ENCODE data around the gene LSR. TPM values are rescaled to one million over a fixed set of nuclear protein-coding genes. Genes with fewer than 3 reads are reported as not detected.

LSR gene
- total RNA-seq, 1 experiment from 2014 or later = 152 TPM

DNA sequence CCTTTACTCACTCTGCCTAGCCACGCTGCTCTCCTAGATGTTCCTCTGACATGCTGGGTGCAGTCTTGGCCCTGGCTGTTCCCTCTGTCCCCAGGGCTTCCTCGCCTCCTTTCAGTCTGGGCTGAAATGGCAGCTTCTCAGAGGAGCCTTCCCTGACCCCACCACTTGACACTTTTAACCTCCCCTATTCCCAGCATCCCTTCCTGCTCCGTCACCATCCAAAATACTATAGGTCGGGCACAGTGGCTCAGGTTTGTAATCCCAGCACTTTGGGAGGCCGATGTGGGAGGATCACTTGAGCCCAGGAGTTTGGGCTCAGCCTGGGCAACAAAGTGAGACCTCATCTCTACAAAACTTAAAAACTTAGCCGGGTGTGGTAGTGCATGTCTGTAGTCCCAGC, 22.9 kb upstream of the LSR start:
- H2BK12ac ChIP-seq (ENCODE audit: insufficient read length, low read depth, low read length) = no peak overlapping the region
- H2AFZ ChIP-seq (ENCODE audit: low read length) = no peak overlapping the region
- WGBS (ENCODE audit: extremely low coverage, insufficient read length, low lambda C conversion rate) = no CpG with 5 or more reads among the region's 6 CpGs
- H2BK20ac ChIP-seq (ENCODE audit: low read depth, low read length, poor library complexity, severe bottlenecking) = no peak overlapping the region
- no peak overlapping the region for H3K27ac ChIP-seq (ENCODE audit: insufficient read length, low read depth, low read length)
- no peaks in the 10 kb centered on the region for H3K27me3 ChIP-seq (ENCODE audit: insufficient read depth, low read length)
- TF ChIP-seq, protein P1, sequence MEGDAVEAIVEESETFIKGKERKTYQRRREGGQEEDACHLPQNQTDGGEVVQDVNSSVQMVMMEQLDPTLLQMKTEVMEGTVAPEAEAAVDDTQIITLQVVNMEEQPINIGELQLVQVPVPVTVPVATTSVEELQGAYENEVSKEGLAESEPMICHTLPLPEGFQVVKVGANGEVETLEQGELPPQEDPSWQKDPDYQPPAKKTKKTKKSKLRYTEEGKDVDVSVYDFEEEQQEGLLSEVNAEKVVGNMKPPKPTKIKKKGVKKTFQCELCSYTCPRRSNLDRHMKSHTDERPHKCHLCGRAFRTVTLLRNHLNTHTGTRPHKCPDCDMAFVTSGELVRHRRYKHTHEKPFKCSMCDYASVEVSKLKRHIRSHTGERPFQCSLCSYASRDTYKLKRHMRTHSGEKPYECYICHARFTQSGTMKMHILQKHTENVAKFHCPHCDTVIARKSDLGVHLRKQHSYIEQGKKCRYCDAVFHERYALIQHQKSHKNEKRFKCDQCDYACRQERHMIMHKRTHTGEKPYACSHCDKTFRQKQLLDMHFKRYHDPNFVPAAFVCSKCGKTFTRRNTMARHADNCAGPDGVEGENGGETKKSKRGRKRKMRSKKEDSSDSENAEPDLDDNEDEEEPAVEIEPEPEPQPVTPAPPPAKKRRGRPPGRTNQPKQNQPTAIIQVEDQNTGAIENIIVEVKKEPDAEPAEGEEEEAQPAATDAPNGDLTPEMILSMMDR (conservative IDR thresholded peaks at IDR 0.05) = no peak
- no peak overlapping the region for H2BK120ac ChIP-seq (ENCODE audit: low read depth, low read length, poor library complexity, severe bottlenecking)
- no peaks in the 10 kb centered on the region for H4K20me1 ChIP-seq (ENCODE audit: control insufficient read depth, insufficient read depth, insufficient read length)
- no peak overlapping the region for H2BK5ac ChIP-seq (ENCODE audit: insufficient read length, low read length)
- no peak overlapping the region for H3K4ac ChIP-seq (ENCODE audit: low read depth, low read length)
- H3K79me2 ChIP-seq (ENCODE audit: insufficient read depth, low read length) = no peaks in the 10 kb centered on the region
- no peaks in the 10 kb centered on the region for H3K79me1 ChIP-seq (ENCODE audit: insufficient read depth, low read depth, low read length, poor library complexity, severe bottlenecking)
- H3K14ac ChIP-seq (ENCODE audit: insufficient read depth, low read length) = no peak overlapping the region
- H4K8ac ChIP-seq (replicated peaks; ENCODE audit: insufficient read length, low read depth, low read length) = no peak overlapping the region
- H3K36me3 Mint-ChIP-seq (ENCODE audit: insufficient read depth in 1 of 3, low read depth in 3 of 3) = no peaks in the 10 kb centered on the region; a peak in 2 of 7 replicates
- no peaks in the 10 kb centered on the region; the same call in 1 of the 2 replicates for H3K4me1 ChIP-seq (ENCODE audit: insufficient read depth, low read length)
- peaks cover 2% of the 10 kb centered on the region; the same call in 1 of the 2 replicates for H3K27me3 Mint-ChIP-seq (ENCODE audit: low read depth)
- H3K4me3 Mint-ChIP-seq = no peak overlapping the region
- no peak overlapping the region for H3K23ac ChIP-seq (ENCODE audit: insufficient read length, low read depth, low read length)
- no peaks in the 10 kb centered on the region for H3K9me3 Mint-ChIP-seq
- no peak overlapping the region for H3K9ac ChIP-seq (ENCODE audit: extremely low read depth, insufficient read length, low read length)
- H3K18ac ChIP-seq (ENCODE audit: insufficient read length, low read depth, low read length) = no peak overlapping the region
- no peak overlapping the region for H3K4me2 ChIP-seq (ENCODE audit: insufficient read depth, insufficient read length, low read length)
- H2BK15ac ChIP-seq (ENCODE audit: low read depth, low read length) = no peak overlapping the region
- no peak overlapping the region for H4K5ac ChIP-seq (ENCODE audit: insufficient read length, low read depth, low read length)
- no peak for DNase-seq
- no peak overlapping the region for H3K56ac ChIP-seq (ENCODE audit: insufficient read length, low read depth, low read length)
- H3T11ph ChIP-seq (ENCODE audit: low read length) = no peak overlapping the region
- no peak overlapping the region for H3K27ac Mint-ChIP-seq
- no peak overlapping the region for H2AK5ac ChIP-seq (ENCODE audit: insufficient read length, low read length)
- H3K9me3 ChIP-seq (ENCODE audit: control insufficient read depth, low read depth, low read length) = no peaks in the 10 kb centered on the region
- peaks cover 3 to 18% of the 10 kb centered on the region in 2 experiments for H3K4me1 Mint-ChIP-seq
- H4K91ac ChIP-seq (ENCODE audit: insufficient read length, low read depth, low read length) = no peak overlapping the region
- H3K23me2 ChIP-seq (ENCODE audit: insufficient read length, low read depth, low read length, poor library complexity, severe bottlenecking) = no peaks in the 10 kb centered on the region
